HepG2 (cell line): ENCODE results near the gene SIGLEC1. TPM values are rescaled to one million over a fixed set of nuclear protein-coding genes. Genes with fewer than 3 reads are reported as not detected.

Source experiments
- CTCF ChIP-seq: sonication (generic); formaldehyde crosslinking; IDR thresholded peaks from 2 replicates; pipeline ENCODE4 v1.5.0; 2020; ENCODE audit warnings: mild to moderate bottlenecking, missing genetic modification reagents, moderate library complexity
- GMEB1 ChIP-seq: sonication (generic); formaldehyde crosslinking; IDR thresholded peaks from 2 replicates; pipeline ENCODE4 v1.5.1; 2020; ENCODE audit warnings: missing genetic modification reagents, mild to moderate bottlenecking, borderline replicate concordance
- MTA1 ChIP-seq: sonication (generic); formaldehyde crosslinking; IDR thresholded peaks from 2 replicates; pipeline ENCODE4 v1.4.0; 2020; ENCODE audit warnings: missing genetic modification reagents, mild to moderate bottlenecking, borderline replicate concordance
- NFATC3 ChIP-seq: sonication (generic); formaldehyde crosslinking; IDR thresholded peaks from 2 replicates; pipeline ENCODE4 v1.5.1; 2020; ENCODE audit warnings: mild to moderate bottlenecking, missing genetic modification reagents
- REXO4 ChIP-seq: sonication (generic); formaldehyde crosslinking; IDR thresholded peaks from 2 replicates; pipeline ENCODE4 v1.8.0; 2022; ENCODE audit warnings: missing genetic modification reagents, mild to moderate bottlenecking, borderline replicate concordance
- SMARCC2 ChIP-seq: fragments of 450-650 bp; IDR thresholded peaks from 2 replicates; pipeline ENCODE4 v1.6.1; 2017; ENCODE audit warnings: antibody characterized with exemption, mild to moderate bottlenecking
- SP1 ChIP-seq, 2 experiments: fragments of 450-650 bp in 1 of 2; sonication (generic) in 1 of 2; formaldehyde crosslinking in 1 of 2; IDR thresholded peaks; 2 replicates each; pipeline versions ENCODE4 v1.4.0 to v1.6.1; 2016 to 2020; ENCODE audit warnings: missing genetic modification reagents in 1 of 2
- TBX3 ChIP-seq: fragments of 450-650 bp; IDR thresholded peaks from 2 replicates; pipeline ENCODE4 v1.6.1; 2017; ENCODE audit warnings: antibody characterized with exemption, mild to moderate bottlenecking, inconsistent platforms, borderline replicate concordance
- TFDP1 ChIP-seq: IDR thresholded peaks from 2 replicates; pipeline ENCODE4 v1.6.1; 2016; ENCODE audit warnings: missing compliant biosample characterization, missing genetic modification reagents, borderline replicate concordance
- TOE1 ChIP-seq: sonication (generic); formaldehyde crosslinking; IDR thresholded peaks from 2 replicates; pipeline ENCODE4 v1.4.0; 2020; ENCODE audit warnings: mild to moderate bottlenecking, missing genetic modification reagents
- ZBTB1 ChIP-seq: sonication (generic); formaldehyde crosslinking; IDR thresholded peaks from 2 replicates; pipeline ENCODE4 v1.4.0; 2020; ENCODE audit warnings: missing genetic modification reagents, borderline replicate concordance
- ZNF329 ChIP-seq: sonication (generic); formaldehyde crosslinking; IDR thresholded peaks from 2 replicates; pipeline ENCODE4 v1.9.0; 2021; ENCODE audit warnings: low read depth, mild to moderate bottlenecking, missing genetic modification reagents
- ZNF619 ChIP-seq: sonication (generic); formaldehyde crosslinking; IDR thresholded peaks from 2 replicates; pipeline ENCODE4 v1.4.0; 2020; ENCODE audit warnings: mild to moderate bottlenecking, missing genetic modification reagents
- ZNF670 ChIP-seq: sonication (generic); formaldehyde crosslinking; IDR thresholded peaks from 2 replicates; pipeline ENCODE4 v1.8.0; 2022; ENCODE audit warnings: mild to moderate bottlenecking, missing genetic modification reagents, borderline replicate concordance
- polyA plus RNA-seq, 8 experiments: library from polyadenylated mRNA; depleted of rRNA in 3 of 8; stranded (reverse) in 7 of 8; unstranded in 1 of 8; fragments of >200 nt; fragmentation: Illumina TruSeq in 4 of 8; extraction: Trizol in 4 of 8; gene quantifications; 2 replicates each; pipeline versions ENCODE4 v1.2.1 to v1.2.3, GENCODE V29; 2011 to 2016; ENCODE audit warnings: low read depth in 4 of 8, missing spikeins in 1 of 8, mixed read lengths in 1 of 8; ENCODE audit not compliant: insufficient read depth in 1 of 8
- total RNA-seq, 5 experiments: library from RNA; depleted of rRNA; stranded (reverse); fragments of >200 nt; fragmentation: Illumina TruSeq; extraction: Trizol; gene quantifications; 2 replicates each; pipeline ENCODE4 v1.2.3, GENCODE V29; 2016; ENCODE audit warnings: low read depth in 1 of 5

The SIGLEC1 gene
- total and polyA plus RNA-seq, 2 of the 13 experiments (the other 11 are each of a cell fraction or from before 2014, with no cell fraction given) = 0.01 TPM; not detected in 1

- TF ChIP-seq TFDP1 (no peak), REXO4 (no peak), CTCF (CRISPR knock-in tag) (no peak), GMEB1 (CRISPR knock-in tag) (no peak), TOE1 (no peak), NFATC3 (CRISPR knock-in tag) (no peak), ZBTB1 (CRISPR knock-in tag) (no peak), MTA1 (CRISPR knock-in tag) (no peak), TBX3 (no peak), SMARCC2 (no peak), SP1 (IDR thresholded peaks at IDR 0.05) (no peak), SP1 (CRISPR knock-in tag; IDR thresholded peaks at IDR 0.05) (no peak), ZNF619 (no peak), ZNF329 (CRISPR knock-in tag) (no peak), ZNF670 (no peak)
Measured at GRCh38 chr20:3724356-3724755, 12.0 kb upstream of the SIGLEC1 start (continued).
